PC-3 (cell line): ENCODE measurements around the gene NSL1.

Experiments
- CTCF ChIP-seq: fragments of 300-600 bp; sonication (generic); conservative IDR thresholded peaks from 2 replicates; pipeline ENCODE4 v1.5.1; 2017; ENCODE audit warnings: antibody characterized with exemption, low read depth, mild to moderate bottlenecking, low read length
- EZH2phosphoT487 ChIP-seq: fragments of 300-600 bp; sonication (generic); IDR thresholded peaks from 2 replicates; pipeline ENCODE4 v1.6.1; 2018; ENCODE audit warnings: mild to moderate bottlenecking, antibody characterized with exemption, low read length, borderline replicate concordance

- TF ChIP-seq CTCF (no peak), EZH2phosphoT487 (no peak)
Observed at GRCh38 chr1:212746546-212746945, 45.0 kb downstream of the NSL1 start.
